Kidney (tissue), 22 donors: ENCODE measurements around the gene OR10G7. TPM values are rescaled to one million over a fixed set of nuclear protein-coding genes. Genes with fewer than 3 reads are reported as not detected.

ENCODE experiments used
- DNase-seq, 5 donors: peaks; one replicate each; pipeline ENCODE4 v3.0.0-alpha.2; 2013 to 2020
- FAIRE-seq: peaks from 2 replicates; lab custom pipeline; 2012; peaks lifted over from hg19 to GRCh38; lab: Jason Lieb, UNC
- H3K27ac ChIP-seq, 2 donors: one replicate each; pipeline ENCODE4 v1.7.0; 2013; ENCODE audit warnings: low read depth in 2 of 2, low read length in 2 of 2, inconsistent platforms in 1 of 2
- H3K27me3 ChIP-seq: one replicate; pipeline ENCODE4 v1.7.1; 2013; ENCODE audit warnings: low read length, inconsistent platforms; ENCODE audit not compliant: control insufficient read depth, insufficient read depth
- H3K36me3 ChIP-seq, 3 donors: one replicate each; pipeline versions ENCODE4 v1.7.0 to v1.7.1; 2013; ENCODE audit warnings: low read length in 3 of 3, control low read depth in 1 of 3, inconsistent platforms in 1 of 3; ENCODE audit not compliant: insufficient read depth in 3 of 3, control insufficient read depth in 2 of 3
- H3K4me1 ChIP-seq, 3 donors: one replicate each; pipeline versions ENCODE4 v1.7.0 to v1.7.1; 2013; ENCODE audit warnings: low read length in 3 of 3, inconsistent platforms in 1 of 3, low read depth in 1 of 3; ENCODE audit not compliant: control insufficient read depth in 2 of 3, insufficient read depth in 2 of 3
- H3K4me3 ChIP-seq, 3 donors: one replicate each; pipeline versions ENCODE4 v1.7.0 to v1.8.1; 2013; ENCODE audit warnings: low read length in 3 of 3, control low read depth in 1 of 3, inconsistent platforms in 1 of 3
- H3K9ac ChIP-seq, 3 donors: one replicate each; pipeline versions ENCODE4 v1.7.0 to v1.7.1; 2013; ENCODE audit warnings: low read length in 3 of 3, control low read depth in 1 of 3, inconsistent platforms in 1 of 3
- H3K9me3 ChIP-seq, 3 donors: one replicate each; pipeline versions ENCODE4 v1.7.0 to v1.7.1; 2013; ENCODE audit warnings: low read length in 3 of 3, control low read depth in 1 of 3, inconsistent platforms in 1 of 3; ENCODE audit not compliant: control insufficient read depth in 2 of 3, insufficient read depth in 1 of 3
- CTCF ChIP-seq: IDR thresholded peaks from 3 replicates; pipeline ENCODE4 v1.5.1; 2012; ENCODE audit warnings: mild to moderate bottlenecking, moderate library complexity, borderline replicate concordance; ENCODE audit not compliant: insufficient read depth; ENCODE audit errors: extremely low read depth
- intact Hi-C: fragments of 100-400 bp; cut with DNase I; formaldehyde crosslinking; loops from one replicate; pipeline ENCODE4 v1.11.1; 2022
- long read RNA-seq, 10 donors: library from polyadenylated mRNA in 1 of 10; unstranded in 1 of 10; transcript quantifications; one replicate each; pipeline ENCODE4 v2.0.0 and lab custom pipeline, GENCODE V29; 2021 to 2026
- polyA plus RNA-seq: library from polyadenylated mRNA; stranded (reverse); fragments of 350-450 nt; fragmentation: Illumina TruSeq; extraction: RNeasy Lipid Tissue Mini Kit (QIAGEN cat#74804); gene quantifications from one replicate; pipeline ENCODE4 v1.2.3, GENCODE V29; 2014; ENCODE audit warnings: low read depth, low replicate concordance; ENCODE audit not compliant: insufficient read depth
- total RNA-seq: library from RNA; stranded (reverse); fragmentation: NEBNext Ultra II Directional; extraction: Animal tissue kit (Norgen Biotek cat#: 25700); gene quantifications from one replicate; pipeline ENCODE4 v1.2.1, GENCODE V29; 2021
- donor health status: control.
- donor health status: control.
- donor health status: control.
- donor health status: control.
- donor health status: control.
- donor health status: DM: yes; HTN: yes; CAD: no.
- donor health status: Normal renal cell carcinoma (clear cell type).

OR10G7 gene, protein sequence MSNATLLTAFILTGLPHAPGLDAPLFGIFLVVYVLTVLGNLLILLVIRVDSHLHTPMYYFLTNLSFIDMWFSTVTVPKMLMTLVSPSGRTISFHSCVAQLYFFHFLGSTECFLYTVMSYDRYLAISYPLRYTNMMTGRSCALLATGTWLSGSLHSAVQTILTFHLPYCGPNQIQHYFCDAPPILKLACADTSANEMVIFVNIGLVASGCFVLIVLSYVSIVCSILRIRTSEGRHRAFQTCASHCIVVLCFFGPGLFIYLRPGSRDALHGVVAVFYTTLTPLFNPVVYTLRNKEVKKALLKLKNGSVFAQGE
- total RNA-seq (not detected), polyA plus RNA-seq (not detected)
- long read RNA-seq, donor 1: 0 reads
- long read RNA-seq, donor 2: 0 reads
- long read RNA-seq, donor 3: 0 reads
- long read RNA-seq, donor 4: 0 reads
- long read RNA-seq, donor 5: 0 reads
- long read RNA-seq, donor 6: 0 reads
- long read RNA-seq, donor 7: 0 reads
- long read RNA-seq, donor 8: 0 reads
- long read RNA-seq, donor 9: 0 reads
- long read RNA-seq, donor 10: 0 reads

- no peak within 1 kb of the TSS for H3K27ac ChIP-seq
- no peaks in the 10 kb centered on the region for H3K27me3 ChIP-seq
- no peak for TF ChIP-seq CTCF
- H3K9me3 ChIP-seq: no peaks in the 10 kb centered on the region
- no peak within 1 kb of the TSS for H3K9ac ChIP-seq
- H3K36me3 ChIP-seq: no peaks in the 10 kb centered on the region
- DNase-seq (peak in 1 of 5 donors; percentile 1), FAIRE-seq (no peak)
- H3K4me3 ChIP-seq: no peak within 1 kb of the TSS
- no peaks in the 10 kb centered on the region for H3K4me1 ChIP-seq
- intact Hi-C loops: no loop called here
These were observed at the start of gene OR10G7 for GRCh38 chr11:124041254-124041653. TSS of gene OR10G7 (minus strand) at chr11:124041325. CDS start at chr11:124039001, 2,324 bp downstream.

DNA sequence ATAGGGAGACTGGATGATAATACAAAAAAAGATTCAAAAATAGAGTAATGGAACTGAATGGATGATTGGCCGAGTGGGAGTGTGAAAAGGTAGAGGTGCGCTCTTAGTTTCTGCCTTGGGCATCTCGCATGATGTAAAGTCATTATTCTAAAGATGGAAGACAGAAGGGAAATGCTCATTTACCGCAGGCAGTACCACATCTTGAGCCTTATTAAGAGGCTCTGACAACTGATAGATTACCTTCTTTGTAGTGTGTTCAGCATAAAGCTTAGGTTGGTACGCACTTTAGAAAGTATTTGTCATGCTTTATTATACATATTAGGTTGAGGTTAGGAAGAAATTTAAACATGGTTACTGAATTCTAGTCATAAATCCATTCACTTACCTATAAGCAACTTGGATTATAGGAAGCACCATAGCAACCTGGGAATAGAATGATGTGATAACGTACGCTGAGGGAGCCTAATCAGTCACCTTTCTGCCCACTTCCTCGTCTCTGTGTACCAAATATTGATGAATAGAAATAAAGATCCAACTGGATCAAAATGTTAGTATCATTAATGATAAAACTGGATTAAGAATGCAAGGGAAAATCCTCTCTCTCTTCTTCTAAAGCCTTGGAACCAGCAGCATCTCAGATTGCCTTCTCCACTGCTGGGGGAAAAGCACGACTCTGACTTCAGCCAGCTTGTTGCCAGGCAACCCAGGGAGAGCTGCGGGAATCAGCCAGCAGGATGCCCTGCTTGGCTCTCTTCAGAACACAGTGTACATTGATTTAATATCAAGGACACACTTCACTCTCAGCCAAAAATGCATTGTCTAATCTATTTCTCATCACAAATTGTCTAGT, 45.1 kb upstream of the OR10G7 start:
- H3K36me3 ChIP-seq: no peaks in the 10 kb centered on the region
- FAIRE-seq: no peak

DNA sequence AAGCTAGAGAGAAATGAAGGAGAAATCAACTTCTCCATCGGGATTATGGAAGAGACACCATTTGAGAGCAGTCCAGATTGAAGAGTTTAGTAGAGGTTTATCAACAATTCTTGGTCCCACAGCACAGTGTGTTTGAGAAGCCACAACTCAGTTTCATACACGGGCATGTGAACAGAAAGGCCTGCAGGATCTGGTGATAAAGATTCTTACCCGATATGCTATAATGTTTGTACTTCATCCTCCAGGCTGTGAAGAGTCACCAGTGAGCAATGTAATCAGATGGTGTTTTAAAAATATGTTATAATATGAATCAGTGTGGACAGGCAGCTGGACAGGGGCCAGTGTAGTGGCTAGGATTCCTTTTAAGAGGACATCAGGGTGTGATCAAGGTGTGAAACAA, 44.5 kb upstream of the OR10G7 start:
- intact Hi-C loops: no loop called here
- FAIRE-seq: no peak
- Histone ChIP-seq H3K27me3 (no peaks in the 10 kb centered on the region), H3K4me3 (no peak overlapping the region), H3K9me3 (no peaks in the 10 kb centered on the region), H3K36me3 (no peaks in the 10 kb centered on the region), H3K27ac (no peak overlapping the region), H3K9ac (no peak overlapping the region), H3K4me1 (no peaks in the 10 kb centered on the region)
- TF ChIP-seq CTCF: no peak
- DNase-seq: no peak

More for the DNA sequence above, 45.1 kb upstream of the OR10G7 start:
- intact Hi-C loops: no loop called here
- Histone ChIP-seq H3K9me3 (no peaks in the 10 kb centered on the region), H3K27me3 (no peaks in the 10 kb centered on the region), H3K4me1 (no peaks in the 10 kb centered on the region), H3K27ac (no peak overlapping the region), H3K4me3 (no peak overlapping the region), H3K9ac (no peak overlapping the region)
- no peak for TF ChIP-seq CTCF
- no peak for DNase-seq
